HepG2 (cell line): Measurements from ENCODE around the gene KCTD14. TPM values are rescaled to one million over a fixed set of nuclear protein-coding genes. Genes with fewer than 3 reads are reported as not detected.

Source experiments
- AKNA ChIP-seq: sonication (generic); formaldehyde crosslinking; IDR thresholded peaks from 2 replicates; pipeline ENCODE4 v1.4.0; 2020; ENCODE audit warnings: missing genetic modification reagents, borderline replicate concordance
- GABPA ChIP-seq, 2 experiments: IDR thresholded peaks; 2 replicates each; pipeline ENCODE4 v1.6.1; 2011 to 2016; ENCODE audit warnings: low read depth in 2 of 2, low read length in 1 of 2, missing biosample characterization in 1 of 2, missing genetic modification characterization in 1 of 2
- GABPB1 ChIP-seq: IDR thresholded peaks from 2 replicates; pipeline ENCODE4 v1.6.1; 2016; ENCODE audit warnings: mild to moderate bottlenecking, missing genetic modification reagents, moderate library complexity, missing compliant biosample characterization
- GMEB1 ChIP-seq: sonication (generic); formaldehyde crosslinking; IDR thresholded peaks from 2 replicates; pipeline ENCODE4 v1.5.1; 2020; ENCODE audit warnings: missing genetic modification reagents, mild to moderate bottlenecking, borderline replicate concordance
- HNF4G ChIP-seq, 2 experiments: sonication (generic) in 1 of 2; formaldehyde crosslinking in 1 of 2; IDR thresholded peaks; 2 replicates each; pipeline versions ENCODE4 v1.4.0 to v1.6.1; 2011 to 2020; ENCODE audit warnings: borderline replicate concordance in 2 of 2, low read depth in 2 of 2, mild to moderate bottlenecking in 2 of 2, low read length in 1 of 2, missing genetic modification reagents in 1 of 2, moderate library complexity in 1 of 2
- NFIC ChIP-seq: IDR thresholded peaks from 2 replicates; pipeline ENCODE4 v1.6.1; 2012; ENCODE audit warnings: mild to moderate bottlenecking, low read length, inconsistent platforms
- PAXIP1 ChIP-seq: sonication (generic); formaldehyde crosslinking; conservative IDR thresholded peaks from 2 replicates; pipeline ENCODE4 v1.4.0; 2020; ENCODE audit warnings: mild to moderate bottlenecking, missing genetic modification reagents, moderate library complexity
- PPARG ChIP-seq: conservative IDR thresholded peaks from 2 replicates; pipeline ENCODE4 v1.6.1; 2016; ENCODE audit warnings: missing biosample characterization, missing genetic modification reagents
- SALL1 ChIP-seq: sonication (generic); formaldehyde crosslinking; IDR thresholded peaks from 2 replicates; pipeline ENCODE4 v1.8.0; 2022; ENCODE audit warnings: mild to moderate bottlenecking, missing genetic modification reagents
- SALL2 ChIP-seq: sonication (generic); formaldehyde crosslinking; IDR thresholded peaks from 2 replicates; pipeline ENCODE4 v1.8.1; 2023; ENCODE audit warnings: mild to moderate bottlenecking, missing genetic modification reagents, inconsistent platforms
- SOX5 ChIP-seq: IDR thresholded peaks from 2 replicates; pipeline ENCODE4 v1.6.1; 2016; ENCODE audit warnings: borderline replicate concordance
- THAP9 ChIP-seq: sonication (generic); formaldehyde crosslinking; IDR thresholded peaks from 2 replicates; pipeline ENCODE4; 2020; ENCODE audit warnings: missing genetic modification reagents, mild to moderate bottlenecking, borderline replicate concordance
- ZEB1 ChIP-seq: IDR thresholded peaks from 2 replicates; pipeline ENCODE4 v1.6.1; 2012; ENCODE audit warnings: mild to moderate bottlenecking, low read depth, inconsistent platforms; ENCODE audit not compliant: insufficient replicate concordance
- ZMYM4 ChIP-seq: sonication (generic); formaldehyde crosslinking; IDR thresholded peaks from 2 replicates; pipeline ENCODE4 v1.8.1; 2023; ENCODE audit warnings: mild to moderate bottlenecking, missing genetic modification reagents
- polyA plus RNA-seq, 8 experiments: library from polyadenylated mRNA; depleted of rRNA in 3 of 8; stranded (reverse) in 7 of 8; unstranded in 1 of 8; fragments of >200 nt; fragmentation: Illumina TruSeq in 4 of 8; extraction: Trizol in 4 of 8; gene quantifications; 2 replicates each; pipeline versions ENCODE4 v1.2.1 to v1.2.3, GENCODE V29; 2011 to 2016; ENCODE audit warnings: low read depth in 4 of 8, missing spikeins in 1 of 8, mixed read lengths in 1 of 8; ENCODE audit not compliant: insufficient read depth in 1 of 8
- total RNA-seq, 5 experiments: library from RNA; depleted of rRNA; stranded (reverse); fragments of >200 nt; fragmentation: Illumina TruSeq; extraction: Trizol; gene quantifications; 2 replicates each; pipeline ENCODE4 v1.2.3, GENCODE V29; 2016; ENCODE audit warnings: low read depth in 1 of 5

Gene KCTD14
- total and polyA plus RNA-seq, 2 of the 13 experiments (the other 11 are each of a cell fraction or from before 2014, with no cell fraction given) = 10.3 to 15.6 TPM

GRCh38 chr11:78038697-78039313, 15.7 kb upstream of the KCTD14 start (continued):
- TF ChIP-seq PPARG (CRISPR knock-in tag) (0 out of 2 replicates have a peak, but pooled peaks have one; percentile 25), HNF4G (IDR thresholded peaks at IDR 0.05; ENCODE audit: borderline replicate concordance, low read depth, low read length) (peak; percentile 67; the same call in 1 of the 2 replicates), HNF4G (CRISPR knock-in tag; IDR thresholded peaks at IDR 0.05; ENCODE audit: borderline replicate concordance, low read depth) (no peak), PAXIP1 (peak; percentile 71), GABPA (IDR thresholded peaks at IDR 0.05; ENCODE audit: low read depth, low read length) (no peak), GABPA (CRISPR knock-in tag; IDR thresholded peaks at IDR 0.05; ENCODE audit: low read depth) (0 out of 2 replicates have a peak, but pooled peaks have one; percentile 45), SOX5 (CRISPR knock-in tag) (peak; percentile 55; the same call in 1 of the 2 replicates), ZEB1 (peak; percentile 76), THAP9 (CRISPR knock-in tag) (0 out of 2 replicates have a peak, but pooled peaks have one; percentile 8), SALL1 (CRISPR knock-in tag) (0 out of 2 replicates have a peak, but pooled peaks have one; percentile 1), GABPB1 (CRISPR knock-in tag) (peak; percentile 10; the same call in 1 of the 2 replicates), ZMYM4 (CRISPR knock-in tag) (no peak), GMEB1 (no peak), SALL2 (CRISPR knock-in tag) (0 out of 2 replicates have a peak, but pooled peaks have one; percentile 24), AKNA (no peak), NFIC (peak; percentile 76; the same call in 1 of the 2 replicates)
